Hepatocyte (in vitro differentiated cells): ENCODE data around the gene RPL26.
"Not testable (repeated sequence)": the region's sequence is repeated elsewhere in the genome, so short reads cannot be mapped to it uniquely, and the experiment has no call there.

Experiments
- EZH2 ChIP-seq: fragments of 200-600 bp; sonication (generic); IDR thresholded peaks from 2 replicates; pipeline ENCODE4 v1.6.1; 2016; ENCODE audit warnings: antibody characterized with exemption, mild to moderate bottlenecking, borderline replicate concordance
- EZH2phosphoT487 ChIP-seq: fragments of 200-600 bp; sonication (generic); IDR thresholded peaks from one replicate; pipeline ENCODE4 v1.6.1; 2018; ENCODE audit warnings: antibody characterized with exemption, mild to moderate bottlenecking, low read depth, moderate library complexity; ENCODE audit not compliant: unreplicated experiment, severe bottlenecking
- TF ChIP-seq, protein P1 (sequence below): fragments of 200-600 bp; sonication (generic); IDR thresholded peaks from 2 replicates; pipeline ENCODE4 v1.5.1; 2016; ENCODE audit warnings: antibody characterized with exemption, mild to moderate bottlenecking; ENCODE audit not compliant: poor library complexity

DNA sequence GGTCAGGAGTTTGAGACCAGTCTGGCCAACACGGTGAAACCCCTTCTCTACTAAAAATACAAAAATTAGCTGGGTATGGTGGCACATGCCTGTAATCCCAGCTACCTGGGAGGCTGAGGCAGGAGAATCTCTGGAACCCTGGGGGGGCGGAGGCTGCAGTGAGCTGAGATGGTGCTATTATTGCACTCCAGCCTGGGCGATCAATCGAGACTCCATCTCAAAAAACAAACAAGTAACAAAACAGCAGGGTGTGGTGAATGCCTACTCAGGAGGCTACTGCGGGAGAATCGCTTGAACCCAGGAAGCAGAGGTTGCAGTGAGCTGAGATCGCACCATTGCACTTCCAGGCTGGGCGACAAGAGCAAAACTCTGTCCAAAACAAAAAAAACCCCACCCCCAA is 4.9 kb downstream of the RPL26 start:
- TF ChIP-seq, protein P1, sequence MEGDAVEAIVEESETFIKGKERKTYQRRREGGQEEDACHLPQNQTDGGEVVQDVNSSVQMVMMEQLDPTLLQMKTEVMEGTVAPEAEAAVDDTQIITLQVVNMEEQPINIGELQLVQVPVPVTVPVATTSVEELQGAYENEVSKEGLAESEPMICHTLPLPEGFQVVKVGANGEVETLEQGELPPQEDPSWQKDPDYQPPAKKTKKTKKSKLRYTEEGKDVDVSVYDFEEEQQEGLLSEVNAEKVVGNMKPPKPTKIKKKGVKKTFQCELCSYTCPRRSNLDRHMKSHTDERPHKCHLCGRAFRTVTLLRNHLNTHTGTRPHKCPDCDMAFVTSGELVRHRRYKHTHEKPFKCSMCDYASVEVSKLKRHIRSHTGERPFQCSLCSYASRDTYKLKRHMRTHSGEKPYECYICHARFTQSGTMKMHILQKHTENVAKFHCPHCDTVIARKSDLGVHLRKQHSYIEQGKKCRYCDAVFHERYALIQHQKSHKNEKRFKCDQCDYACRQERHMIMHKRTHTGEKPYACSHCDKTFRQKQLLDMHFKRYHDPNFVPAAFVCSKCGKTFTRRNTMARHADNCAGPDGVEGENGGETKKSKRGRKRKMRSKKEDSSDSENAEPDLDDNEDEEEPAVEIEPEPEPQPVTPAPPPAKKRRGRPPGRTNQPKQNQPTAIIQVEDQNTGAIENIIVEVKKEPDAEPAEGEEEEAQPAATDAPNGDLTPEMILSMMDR: not testable (repeated sequence)
- not testable (repeated sequence) for TF ChIP-seq EZH2, EZH2phosphoT487
